HG03469 (cell line): ENCODE measurements around the gene HMGB3.
"Not testable (repeated sequence)": the region's sequence is repeated elsewhere in the genome, so short reads cannot be mapped to it uniquely, and the experiment has no call there.

ENCODE experiments used
- ATAC-seq: cut with Tn5 transposase; IDR thresholded peaks from one replicate; pipeline ENCODE4 v1.9.1; 2021; ENCODE audit warnings: mild to moderate bottlenecking, moderate library complexity, moderate number of reproducible peaks; ENCODE audit not compliant: unreplicated experiment

HMGB3 gene

GRCh38 chrX:150982788-150983520, at the start of gene HMGB3:
Gene HMGB3, plus strand, starts transcription at chrX:150983335. Its CDS starts 2,265 bp downstream, at chrX:150985600.
- peak; percentile 98 for ATAC-seq

- no peak for ATAC-seq
These were observed 49.2 kb upstream of the HMGB3 start for GRCh38 chrX:150933945-150934350.

- no peak for ATAC-seq
These were observed 48.7 kb upstream of the HMGB3 start for GRCh38 chrX:150934453-150934852.

- ATAC-seq: no peak
These were observed 47.7 kb upstream of the HMGB3 start for GRCh38 chrX:150935467-150935866.

GRCh38 chrX:150936556-150936955, 46.6 kb upstream of the HMGB3 start:
- ATAC-seq: no peak

- ATAC-seq: no peak
These were observed 42.2 kb upstream of the HMGB3 start for GRCh38 chrX:150940844-150941495.

- no peak for ATAC-seq
These were observed 41.6 kb upstream of the HMGB3 start for GRCh38 chrX:150941580-150941979.

- ATAC-seq: no peak
These were observed 40.1 kb upstream of the HMGB3 start for GRCh38 chrX:150942942-150943594.

- no peak for ATAC-seq
These were observed 38.9 kb upstream of the HMGB3 start for GRCh38 chrX:150944233-150944632.

GRCh38 chrX:150954951-150955350, 28.2 kb upstream of the HMGB3 start:
- ATAC-seq: no peak

- ATAC-seq: no peak
These were observed 27.5 kb upstream of the HMGB3 start for GRCh38 chrX:150955590-150955989.

GRCh38 chrX:150958177-150958576, 25.0 kb upstream of the HMGB3 start:
- ATAC-seq: no peak

- ATAC-seq: no peak
These were observed 23.6 kb upstream of the HMGB3 start for GRCh38 chrX:150959557-150959956.

GRCh38 chrX:150961631-150962030, 21.5 kb upstream of the HMGB3 start:
- ATAC-seq: no peak

GRCh38 chrX:150964416-150964815, 18.7 kb upstream of the HMGB3 start:
- not testable (repeated sequence) for ATAC-seq

GRCh38 chrX:150966235-150966634, 16.9 kb upstream of the HMGB3 start:
- ATAC-seq: no peak

- ATAC-seq: no peak
These were observed 16.4 kb upstream of the HMGB3 start for GRCh38 chrX:150966742-150967141.

GRCh38 chrX:150967786-150968185, 15.3 kb upstream of the HMGB3 start:
- no peak for ATAC-seq

- no peak for ATAC-seq
These were observed 14.0 kb upstream of the HMGB3 start for GRCh38 chrX:150968862-150969720.

- no peak for ATAC-seq
These were observed 10.7 kb upstream of the HMGB3 start for GRCh38 chrX:150972450-150972849.
